Right hindlimb (tissue), 1 donor: Measurements from ENCODE around the gene ZNF579.

Source experiments
- DNase-seq: peaks from one replicate; pipeline ENCODE4 v3.0.0-alpha.2; 2018

The ZNF579 gene

GRCh38 chr19:55580628-55581144, at the start of gene ZNF579:
Gene ZNF579, minus strand, starts transcription at chr19:55580848. Its CDS starts 1,209 bp downstream, at chr19:55579639.
- DNase-seq: peak; percentile 93

- no peak for DNase-seq
Measured at GRCh38 chr19:55626350-55626749, 45.7 kb upstream of the ZNF579 start.

GRCh38 chr19:55625004-55625326, 44.3 kb upstream of the ZNF579 start:
- no peak for DNase-seq

- DNase-seq: peak; percentile 95
Measured at GRCh38 chr19:55624109-55625003, 43.7 kb upstream of the ZNF579 start, which contains the start of gene ZNF784. Gene ZNF784, minus strand, starts transcription at chr19:55624566. Its CDS starts 5 bp downstream, at chr19:55624561.

- no peak for DNase-seq
Measured at GRCh38 chr19:55623561-55623960, 42.9 kb upstream of the ZNF579 start.

GRCh38 chr19:55623130-55623529, 42.5 kb upstream of the ZNF579 start:
- no peak for DNase-seq

- DNase-seq: no peak
Measured at GRCh38 chr19:55622242-55622969, 41.8 kb upstream of the ZNF579 start.

GRCh38 chr19:55621673-55622231, 41.1 kb upstream of the ZNF579 start:
- no peak for DNase-seq

GRCh38 chr19:55621205-55621672, 40.6 kb upstream of the ZNF579 start:
- DNase-seq: no peak

- DNase-seq: no peak
Measured at GRCh38 chr19:55620410-55621204, 40.0 kb upstream of the ZNF579 start.

GRCh38 chr19:55619286-55619685, 38.6 kb upstream of the ZNF579 start:
- DNase-seq: no peak

- DNase-seq: no peak
Measured at GRCh38 chr19:55618426-55618825, 37.8 kb upstream of the ZNF579 start.

- no peak for DNase-seq
Measured at GRCh38 chr19:55617426-55617825, 36.8 kb upstream of the ZNF579 start.

GRCh38 chr19:55616395-55616875, 35.8 kb upstream of the ZNF579 start:
- DNase-seq: no peak

GRCh38 chr19:55615543-55616394, 35.1 kb upstream of the ZNF579 start:
- no peak for DNase-seq

GRCh38 chr19:55614711-55615542, 34.3 kb upstream of the ZNF579 start:
- DNase-seq: no peak

GRCh38 chr19:55613930-55614710, 33.5 kb upstream of the ZNF579 start:
- DNase-seq: no peak

- no peak for DNase-seq
Measured at GRCh38 chr19:55613396-55613795, 32.7 kb upstream of the ZNF579 start.

GRCh38 chr19:55611983-55612645, 31.5 kb upstream of the ZNF579 start:
- DNase-seq: no peak
